GM13976 (cell line): ENCODE measurements around the gene ARPC2.

ENCODE experiments used
- DNase-seq: peaks from one replicate; pipeline ENCODE4 v3.0.0; 2012; ENCODE audit warnings: low spot score
- CTCF ChIP-seq: IDR thresholded peaks from 2 replicates; pipeline ENCODE4 v1.5.1; 2012; ENCODE audit warnings: borderline replicate concordance, mild to moderate bottlenecking; ENCODE audit not compliant: insufficient read depth; ENCODE audit errors: extremely low read depth, missing control alignments, control extremely low read depth
- in situ Hi-C: fragments of 300-500 bp; cut with MboI; formaldehyde crosslinking; loops from one replicate; pipeline ENCODE4 v1.12.0; 2022; ENCODE audit warnings: low sequenced_read_pairs, mixed read lengths, inconsistent platforms; ENCODE audit not compliant: unreplicated experiment

Gene ARPC2

GRCh38 chr2:218285604-218286003, 68.6 kb downstream of the ARPC2 start:
- TF ChIP-seq CTCF, result no peak
- no peak for DNase-seq
- in situ Hi-C loops, result no loop called here

- DNase-seq, result peak; percentile 89
- in situ Hi-C loops, result no loop called here
- no peak for TF ChIP-seq CTCF
Measured at GRCh38 chr2:218286570-218287459, 69.8 kb downstream of the ARPC2 start.

DNA sequence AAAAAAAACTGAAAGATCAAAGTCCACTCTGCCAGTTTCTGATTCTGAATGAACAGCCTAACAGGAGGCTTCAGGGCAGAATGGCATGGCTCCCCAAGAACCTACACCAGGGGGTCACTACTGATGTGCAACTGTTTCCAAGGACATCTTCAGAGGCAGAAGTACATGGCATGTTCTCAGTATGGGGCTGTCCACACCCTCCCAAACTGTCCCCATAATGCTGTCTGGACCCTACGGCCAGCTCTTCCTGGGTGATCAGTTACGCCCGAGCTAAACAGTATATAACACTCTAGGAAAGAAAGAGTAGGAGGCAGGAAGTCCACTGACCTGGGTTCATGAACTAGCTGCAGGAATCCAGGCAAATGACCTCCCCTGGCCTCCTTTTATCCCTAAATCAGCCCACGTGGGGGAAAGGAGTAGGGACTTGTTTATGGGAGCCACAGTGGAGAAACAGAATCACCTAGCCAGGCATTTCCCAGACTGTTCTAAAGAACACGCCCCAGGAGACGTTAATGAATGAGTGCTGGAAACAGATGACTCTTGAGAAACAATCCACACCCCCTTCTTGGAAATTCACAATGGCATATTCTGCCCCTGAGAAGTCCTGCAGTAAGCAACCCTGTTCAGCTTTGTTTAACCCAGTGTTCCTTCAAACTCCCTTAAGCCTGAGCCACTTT, 72.8 kb downstream of the ARPC2 start:
- TF ChIP-seq CTCF, result no peak
- in situ Hi-C loops, result no loop called here
- no peak for DNase-seq

- no peak for TF ChIP-seq CTCF
- in situ Hi-C loops, result no loop called here
- peak; percentile 70 for DNase-seq
Measured at GRCh38 chr2:218290316-218291261, 73.6 kb downstream of the ARPC2 start.

GRCh38 chr2:218291318-218292047, 74.5 kb downstream of the ARPC2 start:
- in situ Hi-C loops, result no loop called here
- TF ChIP-seq CTCF, result no peak
- no peak for DNase-seq
